GM19328 (cell line): ENCODE results near the gene SPDL1.

Experiments used
- ATAC-seq: cut with Tn5 transposase; IDR thresholded peaks from one replicate; pipeline ENCODE4 v1.9.1; 2021; ENCODE audit warnings: mild to moderate bottlenecking, moderate library complexity; ENCODE audit not compliant: unreplicated experiment

SPDL1 gene

DNA sequence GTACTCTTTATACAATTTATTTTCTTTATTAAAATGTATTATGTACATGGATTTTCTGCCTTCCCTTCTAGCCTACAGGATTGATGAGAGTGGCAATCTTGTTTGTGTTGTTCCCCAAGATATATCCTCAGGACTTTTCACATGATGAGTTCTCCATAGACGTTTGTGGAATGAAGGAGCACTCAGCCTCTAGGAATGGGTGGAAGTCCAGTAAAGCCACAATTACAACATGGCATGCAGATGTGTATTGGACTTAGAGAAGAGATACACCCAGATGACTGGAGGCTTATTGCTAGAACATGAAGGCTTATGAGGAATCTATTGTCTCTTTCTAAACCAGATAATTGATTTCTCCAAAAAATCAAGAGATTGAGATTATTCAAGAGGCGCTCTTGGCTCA, 45.3 kb downstream of the SPDL1 start:
- no peak for ATAC-seq

DNA sequence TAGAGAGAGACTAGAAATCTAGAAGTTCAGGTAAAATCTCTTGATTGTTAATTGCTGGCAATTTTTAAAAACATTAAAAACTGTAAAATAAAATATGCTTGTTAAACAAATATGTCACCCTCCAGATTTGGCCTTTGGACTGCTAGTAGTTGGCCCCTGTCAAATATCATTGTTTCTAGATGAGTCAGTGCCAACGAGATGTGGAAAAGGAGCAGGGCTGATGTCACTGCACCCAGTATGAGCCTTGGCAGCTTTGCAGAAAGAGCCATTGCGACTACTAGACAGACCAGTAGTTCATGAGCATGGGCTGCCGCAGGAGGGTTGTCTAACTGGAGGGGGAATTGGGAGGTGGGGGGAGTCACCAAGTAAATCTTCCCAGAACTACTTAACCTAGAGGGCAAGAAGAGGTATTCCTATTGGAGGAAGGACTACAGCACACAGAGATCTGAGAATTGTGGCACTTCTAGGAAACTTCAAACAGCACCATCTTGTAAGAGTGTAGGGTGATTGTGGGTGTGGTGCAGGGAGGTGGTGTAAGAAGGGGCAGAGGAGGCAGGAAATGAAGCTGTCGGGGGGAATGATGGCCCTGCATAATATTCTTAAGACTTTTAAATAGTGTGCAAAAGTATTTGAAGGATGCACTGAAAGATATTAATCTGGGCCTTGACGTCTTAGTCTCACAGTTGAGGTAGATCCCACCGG, 46.4 kb downstream of the SPDL1 start:
- no peak for ATAC-seq

DNA sequence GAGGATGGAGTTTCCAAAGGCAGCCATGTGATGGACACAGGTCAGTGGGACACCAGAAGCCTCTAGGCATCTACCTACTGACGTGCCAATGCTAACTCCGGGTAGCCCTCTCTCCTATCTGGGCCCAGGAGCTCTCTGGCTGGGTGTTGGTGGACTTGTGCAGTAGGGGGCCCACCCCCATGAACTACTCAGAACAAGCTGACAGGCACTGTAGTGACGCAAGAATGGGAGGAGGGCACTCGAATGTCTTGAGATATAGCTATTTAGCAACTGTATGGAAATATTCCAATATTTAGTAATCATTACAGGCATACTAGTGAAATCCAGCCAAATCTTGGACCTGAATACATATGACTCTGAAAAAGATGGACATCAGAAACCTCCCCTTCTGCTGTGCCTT, 47.8 kb downstream of the SPDL1 start:
- ATAC-seq, result no peak

DNA sequence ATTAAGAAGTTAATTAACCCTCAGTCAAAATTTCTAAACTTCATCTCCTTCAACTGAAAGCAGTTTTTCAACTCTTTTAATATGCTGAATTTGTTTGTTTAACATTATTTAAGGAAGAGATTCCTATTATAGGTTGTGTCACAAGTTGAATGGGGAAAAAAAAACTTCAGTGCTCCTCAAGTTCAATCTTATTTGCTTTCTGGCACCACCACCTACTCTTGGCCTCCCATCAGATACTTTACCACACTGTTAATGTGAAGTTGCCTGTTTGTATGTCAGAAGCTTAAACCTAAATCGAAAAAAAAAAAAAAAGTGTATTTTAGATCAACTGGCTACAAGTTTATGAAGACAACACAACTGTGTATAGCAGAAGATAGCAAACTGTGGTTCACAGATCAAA, 49.4 kb downstream of the SPDL1 start:
- ATAC-seq, result no peak

DNA sequence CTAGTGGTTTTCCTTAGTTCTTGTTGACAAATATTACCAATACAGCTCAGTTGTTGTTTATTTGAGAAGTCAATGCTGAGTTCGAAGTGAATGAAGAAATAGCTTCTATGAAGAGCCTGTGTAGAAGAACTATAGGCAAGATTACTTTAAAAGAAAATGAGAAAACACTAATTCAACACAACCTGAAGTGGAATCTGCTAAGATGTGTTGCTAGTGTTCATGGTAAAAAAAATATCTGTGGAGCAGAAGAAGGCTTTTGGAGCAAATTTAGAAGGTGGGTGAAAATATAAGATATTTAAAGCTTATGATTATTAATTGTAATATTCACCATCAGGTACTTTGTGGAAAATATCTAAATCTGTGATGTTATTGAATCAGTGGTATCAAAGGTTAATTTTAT, 51.0 kb downstream of the SPDL1 start:
- ATAC-seq, result no peak

DNA sequence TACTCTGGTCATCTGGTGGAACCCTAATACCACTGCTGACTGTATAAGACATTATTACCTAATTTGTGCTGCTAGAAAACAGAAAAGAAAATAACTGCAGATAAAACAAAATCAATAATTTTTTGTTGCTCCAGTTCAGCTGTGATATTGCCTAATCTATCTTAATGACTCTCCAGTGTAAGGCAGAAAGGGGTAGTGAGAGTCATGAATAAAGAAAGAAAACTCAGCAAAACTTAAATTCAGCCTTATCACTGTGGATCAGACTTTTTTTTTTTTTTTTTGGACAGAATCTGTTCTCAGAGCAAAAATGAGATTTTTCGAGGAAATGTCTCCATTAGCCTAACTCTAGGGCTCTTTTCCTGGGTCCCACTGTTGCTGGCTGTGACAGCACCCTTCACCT, 52.4 kb downstream of the SPDL1 start:
- no peak for ATAC-seq

DNA sequence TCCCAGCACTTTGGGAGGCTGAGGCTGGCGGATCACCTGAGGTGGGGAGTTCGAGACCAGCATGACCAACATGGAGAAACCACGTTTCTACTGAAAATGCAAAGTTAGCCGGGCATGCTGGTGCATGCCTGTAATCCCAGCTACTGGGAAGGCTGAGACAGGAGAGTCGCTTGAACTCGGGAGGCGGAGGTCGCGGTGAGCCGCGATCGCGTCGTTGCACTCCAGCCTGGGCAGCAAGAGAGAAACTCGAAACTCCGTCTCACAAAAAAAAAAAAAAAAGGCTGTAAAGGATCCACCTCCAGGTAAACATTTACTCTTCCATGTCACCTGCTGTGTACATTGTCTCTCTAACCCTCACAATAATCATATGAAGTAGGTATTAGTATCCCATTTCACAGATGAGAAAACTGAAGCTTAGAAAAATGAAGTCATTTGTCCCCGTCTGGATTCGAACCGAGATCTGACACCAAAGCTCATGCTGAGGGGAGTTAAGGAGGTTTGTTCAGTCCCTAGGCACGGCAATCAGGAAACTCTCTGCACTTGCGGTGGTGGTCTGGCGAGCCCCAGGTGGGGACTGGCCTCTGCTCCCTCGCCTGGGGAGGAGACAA, 53.0 kb downstream of the SPDL1 start:
- ATAC-seq, result no peak

DNA sequence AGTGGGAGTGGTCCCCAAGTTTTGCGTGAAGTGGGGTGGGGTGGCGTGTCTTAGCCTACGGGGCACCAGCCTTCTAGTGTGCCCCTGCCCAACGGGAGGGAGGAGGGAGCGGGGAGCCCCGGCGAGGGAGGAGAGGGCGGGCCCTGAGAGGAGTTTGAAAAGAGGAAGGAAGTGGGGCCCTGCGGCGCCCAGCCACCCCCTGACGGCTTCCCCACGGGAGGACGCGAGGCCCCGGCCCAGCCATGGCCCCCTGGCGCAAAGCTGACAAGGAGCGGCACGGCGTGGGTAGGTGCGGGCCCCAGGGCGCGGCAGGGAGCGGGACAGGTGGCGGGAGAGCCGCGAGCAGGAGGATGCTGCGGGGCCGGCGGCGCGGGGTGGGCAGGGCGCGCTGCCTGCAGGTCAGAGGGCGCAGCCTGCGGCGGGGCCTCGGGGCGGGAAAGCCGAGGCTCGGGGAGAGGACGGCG, 53.5 kb downstream of the SPDL1 start, which contains the start of gene DOCK2:
Gene DOCK2, plus strand, starts transcription at position 191 of the 464 bp plus-strand sequence. Its CDS starts 52 bp downstream, at position 243.
- peak; percentile 88 for ATAC-seq

DNA sequence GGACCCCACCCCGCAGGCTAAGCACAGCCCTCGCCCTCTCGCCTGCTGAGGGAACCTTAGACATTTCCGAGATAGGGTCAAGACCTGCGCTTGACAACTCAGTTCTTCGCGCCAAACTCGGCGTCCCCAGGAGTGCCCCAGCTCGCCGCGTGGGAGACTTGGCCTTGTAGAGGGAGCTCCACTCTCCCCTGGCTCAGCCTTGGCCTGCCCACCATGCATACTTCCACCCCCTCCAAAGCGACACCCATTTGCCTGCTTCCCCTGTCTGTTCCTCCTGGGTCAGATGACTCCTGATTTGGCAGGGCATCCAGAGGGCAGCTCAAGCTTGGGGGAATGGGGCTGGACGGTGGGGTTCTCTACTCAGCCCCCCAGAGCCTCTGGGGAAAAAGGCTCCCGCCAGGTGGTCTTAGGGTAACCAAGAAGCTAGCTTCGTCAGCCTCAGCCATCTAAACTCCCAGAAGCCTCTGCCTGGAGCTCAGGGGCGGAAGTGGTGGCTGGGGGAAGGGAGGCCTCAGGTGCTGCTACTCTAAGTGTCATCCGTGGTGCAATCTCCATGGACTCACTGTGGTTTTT, 54.1 kb downstream of the SPDL1 start:
- ATAC-seq, result peak; percentile 52

DNA sequence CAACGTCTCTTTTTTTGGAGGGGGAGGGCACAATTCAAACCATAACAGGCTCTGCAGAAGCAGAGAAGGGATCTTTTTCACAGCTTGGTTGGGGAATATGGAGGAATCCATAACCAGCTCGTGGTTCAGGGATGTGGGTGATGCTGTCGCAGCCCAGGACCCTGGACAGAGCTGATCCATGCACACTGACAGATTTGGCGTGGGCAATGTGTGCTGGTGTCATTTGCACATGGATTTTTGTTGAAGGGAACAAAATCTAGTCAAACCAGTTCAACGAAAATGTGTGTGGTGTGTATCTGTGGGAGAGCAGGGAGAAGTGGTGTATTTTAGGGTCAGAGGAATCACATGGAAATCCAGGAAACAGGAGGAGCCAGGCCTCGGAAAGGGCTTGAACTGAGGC, 57.7 kb downstream of the SPDL1 start:
- no peak for ATAC-seq

DNA sequence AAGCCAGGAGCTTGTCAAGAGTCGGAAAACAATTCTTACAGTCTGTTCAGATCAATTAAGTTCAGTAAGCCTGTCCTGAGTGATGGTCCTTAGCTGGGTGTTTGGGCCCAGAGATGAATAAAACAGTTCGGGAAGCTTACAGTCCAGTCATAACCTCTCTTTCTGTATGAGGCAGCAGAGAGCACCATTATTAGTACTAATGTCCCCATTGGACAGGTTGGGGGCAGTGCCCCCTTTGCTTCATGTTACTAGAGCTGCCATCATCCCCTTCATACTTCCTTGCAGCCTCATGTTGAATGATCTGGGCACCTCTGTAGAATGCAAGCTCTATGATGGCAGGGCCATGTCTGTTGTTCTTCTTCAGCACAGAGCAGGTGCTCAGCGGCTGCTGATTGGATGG, 63.3 kb downstream of the SPDL1 start:
- ATAC-seq, result no peak

DNA sequence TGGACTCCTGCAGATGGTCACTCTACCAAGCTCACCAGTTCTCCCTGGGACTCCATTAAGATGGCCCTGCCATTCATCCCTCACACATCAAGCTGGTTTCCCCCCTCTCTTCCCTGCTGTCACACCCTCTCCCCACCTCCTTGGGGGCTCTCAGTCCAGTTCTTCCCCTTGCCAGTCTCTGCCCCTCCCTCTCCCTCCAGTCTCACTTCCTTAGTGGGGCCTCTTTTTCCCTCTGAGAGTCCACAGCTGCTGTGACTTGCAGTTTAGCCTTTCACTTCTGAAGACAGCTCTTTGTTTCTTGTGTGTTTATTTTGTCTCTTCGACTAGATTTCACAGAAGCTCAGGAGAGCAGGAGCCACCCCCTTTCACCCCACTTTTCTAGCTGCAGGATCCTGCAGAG, 64.0 kb downstream of the SPDL1 start:
- ATAC-seq, result peak; percentile 32

DNA sequence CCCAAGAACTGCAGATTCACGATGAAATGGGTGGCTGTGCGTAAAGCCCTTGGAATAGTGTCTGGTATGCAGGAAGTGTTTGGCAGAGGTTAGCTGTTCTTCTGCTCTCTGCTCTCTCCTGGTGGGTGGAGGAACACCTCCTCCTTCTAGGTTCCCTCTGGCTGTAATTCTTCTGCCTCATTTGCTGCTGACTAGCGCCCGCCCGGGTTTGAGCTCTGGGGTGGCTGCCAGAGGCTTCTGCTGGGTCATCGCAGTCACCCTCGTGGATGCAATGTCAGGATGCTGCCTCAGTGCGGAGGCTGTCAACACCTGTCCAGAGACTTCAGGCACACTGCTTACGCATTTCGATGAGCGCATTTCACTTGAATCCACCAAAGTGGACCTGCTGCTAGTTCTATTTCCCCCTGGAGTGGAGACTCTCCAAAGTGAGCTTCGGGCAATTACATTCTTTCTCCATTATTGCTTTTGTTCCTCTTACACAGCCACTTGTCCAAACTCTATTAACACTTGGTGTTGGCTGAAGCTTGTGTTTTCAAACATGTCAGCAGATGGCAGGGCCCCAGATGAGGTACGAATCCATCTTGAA, 65.2 kb downstream of the SPDL1 start:
- ATAC-seq, result no peak

DNA sequence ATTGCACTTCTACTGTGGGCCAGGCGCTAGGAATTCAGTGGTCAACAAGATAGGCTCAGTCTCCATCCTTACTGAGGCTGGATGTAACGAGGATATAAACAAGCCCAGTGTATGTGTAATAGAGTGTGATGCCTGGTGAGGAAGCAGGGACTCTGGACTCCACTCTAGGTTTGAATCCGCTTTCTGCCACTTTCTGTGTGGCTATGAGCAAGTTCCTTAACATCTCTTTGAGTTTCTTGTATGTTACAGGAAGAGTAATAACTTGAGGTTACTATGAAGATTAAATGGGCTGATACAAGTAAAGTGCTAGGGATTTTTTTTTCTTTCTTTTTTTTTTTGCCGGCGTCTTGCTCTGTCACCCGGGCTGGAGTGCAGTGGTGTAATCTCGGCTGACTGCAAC, 65.9 kb downstream of the SPDL1 start:
- ATAC-seq, result no peak

DNA sequence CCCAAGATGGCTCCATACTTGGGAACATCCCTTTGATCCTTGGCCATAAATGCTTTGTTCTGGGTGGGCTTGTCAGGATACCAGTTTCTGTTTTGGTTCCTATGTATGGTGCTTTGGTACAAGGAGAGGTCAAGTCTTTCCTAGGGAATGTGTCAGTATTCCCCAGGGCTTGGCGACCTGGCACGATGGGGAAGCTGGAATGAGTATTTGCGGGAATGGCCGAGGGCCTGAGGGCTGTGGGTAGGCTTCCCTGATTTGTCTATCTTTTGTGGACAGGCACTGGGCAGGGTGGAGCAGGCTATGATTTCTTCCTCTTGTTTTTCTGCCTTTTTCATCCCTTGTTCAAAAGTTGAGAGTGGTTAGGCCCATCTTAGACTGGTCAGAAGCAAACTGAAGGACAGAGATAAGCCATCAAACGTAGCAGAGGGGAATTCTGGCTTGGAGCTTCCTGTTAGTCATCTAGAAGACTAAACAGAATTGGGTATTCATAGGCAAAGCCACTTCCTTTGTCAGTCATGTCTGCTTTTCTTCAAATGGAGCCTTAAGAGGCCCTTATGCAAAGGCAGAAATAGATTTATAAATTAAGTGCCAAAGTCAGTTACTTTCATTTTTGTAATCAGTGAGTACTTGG, 67.2 kb downstream of the SPDL1 start:
- ATAC-seq, result peak; percentile 46

DNA sequence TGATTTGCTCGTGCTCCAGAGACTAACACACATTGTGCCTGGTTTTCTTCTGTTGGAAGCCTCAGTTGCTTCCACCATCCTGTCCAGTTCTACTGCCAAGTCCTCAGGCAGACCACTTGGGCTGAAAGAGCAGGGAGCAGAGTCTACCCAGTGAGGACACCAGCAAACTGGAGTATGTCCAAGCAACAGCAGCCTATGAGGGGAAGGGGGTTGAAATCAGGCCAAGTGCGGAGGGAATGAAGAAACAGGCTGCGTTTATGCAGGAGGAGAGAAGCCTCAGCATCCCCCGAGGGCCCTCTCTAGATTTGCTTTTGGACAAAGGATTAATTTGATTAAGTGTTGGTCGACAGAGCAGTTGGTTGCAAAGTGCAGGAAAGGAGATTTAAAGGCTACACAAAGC, 68.0 kb downstream of the SPDL1 start:
- no peak for ATAC-seq

DNA sequence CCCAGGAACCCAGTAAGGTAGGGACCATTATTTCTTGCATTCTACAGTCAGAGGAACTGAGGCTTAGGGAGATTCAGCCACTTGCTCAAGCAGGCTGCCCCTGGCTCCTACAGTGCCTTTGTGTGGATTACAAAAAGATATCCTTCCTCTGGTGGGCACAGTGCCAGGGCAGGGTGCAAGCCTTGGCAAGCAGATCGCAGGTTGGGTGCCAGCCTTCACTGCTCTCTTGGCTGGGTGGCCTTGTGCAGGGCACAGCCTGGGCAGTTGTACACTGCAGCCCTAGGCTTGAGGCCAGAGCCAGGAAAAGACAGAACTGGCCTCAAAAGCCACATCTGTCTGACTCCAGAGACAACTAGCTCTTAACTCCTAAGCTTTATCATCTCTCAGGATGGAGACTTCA, 68.5 kb downstream of the SPDL1 start:
- no peak for ATAC-seq

DNA sequence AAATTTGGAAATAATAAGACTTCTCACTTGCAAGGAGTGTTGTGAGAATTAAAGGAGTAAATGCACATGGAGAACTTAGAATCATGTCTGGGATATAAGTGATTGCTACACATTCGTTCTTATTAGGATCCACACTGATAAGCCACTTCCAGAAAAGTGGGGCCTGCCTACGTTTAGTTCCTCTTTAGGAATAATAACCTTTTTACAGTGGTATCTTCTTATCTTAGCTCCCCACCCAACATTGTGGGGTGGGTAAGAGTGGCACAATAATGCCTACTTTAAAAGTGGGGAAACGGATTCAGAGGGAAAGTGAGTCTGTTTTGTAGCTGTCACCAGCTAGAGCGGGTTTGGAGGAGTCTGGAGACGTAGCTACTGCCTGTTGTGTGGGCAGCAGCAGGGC, 69.5 kb downstream of the SPDL1 start:
- ATAC-seq, result no peak
